Coronary artery (tissue), 2 donors: Measurements from ENCODE around the gene MIDN.

Experiments used
- DNase-seq: peaks from one replicate; pipeline ENCODE4 v3.0.0-alpha.2; 2017; ENCODE audit warnings: low spot score
- H3K27ac ChIP-seq, 2 donors: fragments of 200-600 bp; sonication (generic); one replicate each; pipeline ENCODE4 v1.5.1; 2016 to 2019
- H3K4me3 ChIP-seq: fragments of 200-600 bp; sonication (generic); 2 replicates; pipeline ENCODE4 v1.5.1; 2016; ENCODE audit warnings: mild to moderate bottlenecking, moderate library complexity
- CTCF ChIP-seq: fragments of 200-600 bp; sonication (generic); IDR thresholded peaks from one replicate; pipeline ENCODE4 v1.5.1; 2019; ENCODE audit warnings: antibody characterized with exemption

MIDN gene

GRCh38 chr19:1239796-1240737 is 8.3 kb upstream of the MIDN start:
- Histone ChIP-seq H3K4me3 (peak overlapping the region; percentile 98), H3K27ac (peak overlapping the region; percentile 94 to 95)
- peak; percentile 89 for TF ChIP-seq CTCF
- DNase-seq, result no peak

GRCh38 chr19:1240925-1241324 is 7.5 kb upstream of the MIDN start:
- peak overlapping the region; percentile 98 for H3K4me3 ChIP-seq

GRCh38 chr19:1241417-1242095 is 6.8 kb upstream of the MIDN start, which contains the start of gene ATP5F1D:
Gene ATP5F1D (plus strand): TSS chr19:1241751. CDS start chr19:1241851, 100 bp downstream.
- no peak for TF ChIP-seq CTCF
- peak within 1 kb of the TSS; percentile 98 for H3K4me3 ChIP-seq
- peak within 1 kb of the TSS; percentile 95 to 97 for H3K27ac ChIP-seq
- peak; percentile 95 for DNase-seq

More at GRCh38 chr19:1240925-1241324, 7.5 kb upstream of the MIDN start:
- TF ChIP-seq CTCF, result no peak
- peak overlapping the region; percentile 94 to 95 for H3K27ac ChIP-seq
- no peak for DNase-seq

- H3K4me3 ChIP-seq, result peak overlapping the region; percentile 67
- peak; percentile 94 for TF ChIP-seq CTCF
These were observed 4.4 kb upstream of the MIDN start for GRCh38 chr19:1243768-1244692.

GRCh38 chr19:1244693-1245451 is 3.5 kb upstream of the MIDN start:
- Histone ChIP-seq H3K27ac (peak overlapping the region; percentile 91 to 95), H3K4me3 (peak overlapping the region; percentile 67)
- no peak for TF ChIP-seq CTCF
- DNase-seq, result no peak

More at GRCh38 chr19:1243768-1244692, 4.4 kb upstream of the MIDN start:
- no peak for DNase-seq
- H3K27ac ChIP-seq, result peak overlapping the region; percentile 91 to 95
